H1 (cell line): ENCODE data around the gene RTN4IP1. TPM values are rescaled to one million over a fixed set of nuclear protein-coding genes. Genes with fewer than 3 reads are reported as not detected.

ENCODE experiments used
- CBX8 ChIP-seq: fragments of 300-800, 300-1000 bp; sonication (generic); IDR thresholded peaks from 2 replicates; pipeline ENCODE4 v1.7.1; 2016; ENCODE audit warnings: low read depth, low read length, borderline replicate concordance
- CHD7 ChIP-seq: fragments of 300-600 bp; sonication (generic); IDR thresholded peaks from 2 replicates; pipeline ENCODE4 v1.7.1; 2012; ENCODE audit warnings: low read length, moderate library complexity, mild to moderate bottlenecking, inconsistent platforms; ENCODE audit not compliant: insufficient replicate concordance
- SIRT6 ChIP-seq: IDR thresholded peaks from one replicate; pipeline ENCODE4 v1.7.1; 2012; ENCODE audit warnings: low read length, inconsistent platforms
- polyA plus RNA-seq, 7 experiments: library from polyadenylated mRNA; depleted of rRNA in 3 of 7; stranded (reverse) in 5 of 7; unstranded in 2 of 7; fragments of >200 nt in 5 of 7; fragments of 200-250 nt in 2 of 7; gene quantifications; 1 replicate in 5 of 7; 2 replicates in 1 of 7; 4 replicates in 1 of 7; pipeline versions ENCODE4 v1.2.1 to v1.2.3, GENCODE V29; 2011 to 2013; ENCODE audit warnings: missing spikeins in 2 of 7, mixed read lengths in 2 of 7
- total RNA-seq: library from RNA; stranded (reverse); fragmentation: NEBNext Ultra II Directional; extraction: Animal tissue kit (Norgen Biotek cat#: 25700); gene quantifications from 2 replicates; pipeline ENCODE4 v1.2.1, GENCODE V29; 2021

Gene RTN4IP1
- total and polyA plus RNA-seq, 2 of the 8 experiments (the other 6 are each of a cell fraction or from before 2014, with no cell fraction given), result 14.6 to 19.5 TPM

- TF ChIP-seq CHD7 (no peak), CBX8 (no peak), SIRT6 (no peak)
Observed at GRCh38 chr6:106568530-106568929, 60.8 kb downstream of the RTN4IP1 start (continued).
